GM19324 (cell line): ENCODE data around the gene MICU1.

Experiments
- ATAC-seq: cut with Tn5 transposase; IDR thresholded peaks from one replicate; pipeline ENCODE4 v1.9.1; 2021; ENCODE audit warnings: mild to moderate bottlenecking, moderate library complexity; ENCODE audit not compliant: unreplicated experiment, low FRiP score

Gene MICU1

DNA sequence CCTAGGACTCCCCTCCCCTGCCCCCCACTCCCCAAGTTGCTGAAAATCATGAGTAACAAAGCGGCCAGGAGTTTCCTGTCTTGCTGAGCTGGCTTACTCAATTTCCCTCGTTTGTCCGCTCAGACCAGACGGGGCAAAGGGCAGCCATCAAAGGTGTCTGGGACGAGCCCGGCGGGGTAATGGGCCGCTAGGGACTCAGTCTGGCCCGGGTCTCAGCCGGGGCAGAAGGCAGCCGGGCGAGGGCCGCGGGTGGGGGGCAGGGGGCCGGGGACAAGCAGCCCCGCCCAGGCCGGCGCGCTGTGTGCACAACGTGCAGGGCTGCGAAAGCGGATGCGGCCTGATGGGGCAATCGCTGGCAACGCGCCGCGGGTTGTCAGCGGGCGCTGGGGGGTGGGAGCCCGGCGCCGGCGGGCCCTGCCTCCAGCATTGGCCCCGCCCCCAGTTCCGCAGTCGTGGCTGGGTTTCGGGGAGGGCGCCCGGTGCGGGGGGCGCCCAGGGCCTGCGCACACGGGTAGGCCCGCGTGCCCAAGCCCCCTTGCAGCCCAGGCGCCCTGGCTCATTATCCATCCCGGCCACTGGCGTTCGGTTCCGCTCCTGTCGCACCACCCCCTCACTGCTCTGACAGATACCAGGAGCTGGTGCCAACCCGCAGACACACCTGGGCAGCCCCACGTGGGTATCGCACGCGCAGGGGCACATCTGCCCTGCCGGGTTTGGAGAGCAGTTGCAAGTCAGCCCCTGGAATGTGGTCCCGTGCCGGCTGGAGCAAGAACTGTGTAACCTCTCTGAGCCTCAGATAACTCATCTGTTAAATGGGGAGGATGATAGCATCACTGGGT lies 306.2 kb downstream of the MICU1 start:
- ATAC-seq = peak; percentile 77

DNA sequence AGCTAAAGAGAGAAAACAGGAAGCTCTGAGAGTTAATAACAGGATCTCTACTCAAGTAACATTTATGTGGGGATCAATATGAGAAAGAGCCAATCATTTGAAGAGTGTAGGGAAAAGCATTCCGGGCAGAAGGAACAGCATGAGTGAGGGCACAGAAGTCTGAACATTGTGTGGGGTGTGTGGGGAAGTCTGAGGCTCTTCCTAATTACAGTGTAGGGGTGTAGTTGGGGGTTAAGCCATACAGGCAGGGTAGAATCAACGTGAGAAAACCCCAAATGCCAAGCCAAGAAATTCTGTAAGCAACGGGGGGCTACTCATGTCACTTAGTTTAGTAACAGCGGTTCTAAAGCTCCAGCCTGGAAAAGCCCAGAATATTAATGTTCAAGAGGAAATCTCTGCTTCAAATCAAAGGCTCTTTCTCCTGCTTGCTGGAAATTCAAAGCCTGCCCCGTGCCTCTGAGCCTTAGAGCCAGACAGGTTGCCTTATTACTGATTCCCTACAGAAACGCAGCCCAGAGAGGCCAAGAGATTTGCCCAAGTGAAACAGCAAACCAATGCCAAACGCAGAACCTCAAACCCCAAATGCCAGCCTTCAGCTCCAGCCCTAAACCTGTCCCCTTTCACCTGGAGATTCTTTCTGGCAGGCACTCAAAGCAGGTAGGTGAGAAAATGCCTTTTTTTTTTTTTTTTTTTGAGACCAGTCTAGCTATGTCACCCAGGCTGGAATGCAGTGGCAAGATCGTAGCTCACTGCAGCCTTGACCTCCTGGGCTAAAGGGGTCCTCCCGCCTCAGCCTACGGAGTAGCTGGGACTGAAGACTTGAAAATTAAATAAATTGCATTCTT lies 307.2 kb downstream of the MICU1 start:
- ATAC-seq = no peak
